22Rv1 (cell line): ENCODE results near the gene RHD.
"Not testable (repeated sequence)": the region's sequence is repeated elsewhere in the genome, so short reads cannot be mapped to it uniquely, and the experiment has no call there.

Experiments used
- CTCF ChIP-seq: fragments of 450-650 bp; IDR thresholded peaks from 2 replicates; pipeline ENCODE4 v1.5.1; 2017; ENCODE audit warnings: mild to moderate bottlenecking
- ZFX ChIP-seq: fragments of 450-650 bp; IDR thresholded peaks from 2 replicates; pipeline ENCODE4 v1.6.1; 2017; ENCODE audit warnings: antibody characterized with exemption, borderline replicate concordance

GRCh38 chr1:25268143-25268760 is 4.1 kb upstream of the RHD start:
- not testable (repeated sequence) for TF ChIP-seq CTCF, ZFX
